Esophagus squamous epithelium (tissue), 5 donors: ENCODE data around the gene TMEM19. TPM values are rescaled to one million over a fixed set of nuclear protein-coding genes. Genes with fewer than 3 reads are reported as not detected.

ENCODE experiments used
- DNase-seq: peaks from one replicate; lab custom pipeline; 2025; lab: John Stamatoyannopoulos, UW
- H3K27ac ChIP-seq, 4 donors: fragments of 200-600 bp; sonication (generic); one replicate each; pipeline ENCODE4 v1.5.1; 2016 to 2019; ENCODE audit warnings: mild to moderate bottlenecking in 1 of 4
- H3K27me3 ChIP-seq, 4 donors: fragments of 200-600 bp; sonication (generic); 1 replicate in 3 of 4; 2 replicates in 1 of 4; pipeline versions ENCODE4 v1.5.1 to v1.6.0; 2017 to 2021; ENCODE audit warnings: antibody characterized with exemption in 1 of 4
- H3K36me3 ChIP-seq, 3 donors: fragments of 200-600 bp; sonication (generic); one replicate each; pipeline ENCODE4 v1.5.1; 2016 to 2019
- H3K4me1 ChIP-seq, 3 donors: fragments of 200-600 bp; sonication (generic); one replicate each; pipeline ENCODE4 v1.5.1; 2017 to 2019
- H3K4me3 ChIP-seq, 4 donors: fragments of 200-600 bp; sonication (generic); 1 replicate in 3 of 4; 2 replicates in 1 of 4; pipeline ENCODE4 v1.5.1; 2016 to 2019; ENCODE audit warnings: mild to moderate bottlenecking in 2 of 4, moderate library complexity in 1 of 4
- H3K9me3 ChIP-seq, 3 donors: fragments of 200-600 bp; sonication (generic); one replicate each; pipeline ENCODE4 v1.5.1; 2016 to 2019
- POLR2A ChIP-seq, 4 donors: fragments of 450-650 bp; IDR thresholded peaks; one replicate each; pipeline ENCODE4 v1.6.1; 2017; ENCODE audit warnings: antibody characterized with exemption in 4 of 4, mild to moderate bottlenecking in 4 of 4, moderate library complexity in 3 of 4
- WGBS, 2 donors: methylation state at CpG; one replicate each; pipeline ENCODE4 v1.1.5; 2018; 5-methylcytosine and 5-hydroxymethylcytosine counted together
- intact Hi-C: fragments of 100-400 bp; cut with DNase I; formaldehyde crosslinking; loops from one replicate; pipeline ENCODE4 v1.15.0; 2022
- total RNA-seq, 4 donors: library from RNA; depleted of rRNA; stranded (reverse); fragments of >200 nt; gene quantifications; one replicate each; pipeline ENCODE4 v1.1.0, GENCODE V29; 2016
- TF ChIP-seq, protein P1 (sequence below), 6 experiments: fragments of 450-650 bp in 4 of 6; fragments of 200-600 bp in 2 of 6; sonication (generic) in 2 of 6; IDR thresholded peaks; one replicate each; pipeline ENCODE4 v1.5.1; 2016 to 2019; ENCODE audit warnings: antibody characterized with exemption in 6 of 6, mild to moderate bottlenecking in 4 of 6, moderate library complexity in 4 of 6
- donor health status: DM: yes; HTN: yes; CAD: no.

Gene TMEM19
- total RNA-seq, 4 donors from 2014 or later, result 48.2 to 94.5 (median 68.4) TPM

DNA sequence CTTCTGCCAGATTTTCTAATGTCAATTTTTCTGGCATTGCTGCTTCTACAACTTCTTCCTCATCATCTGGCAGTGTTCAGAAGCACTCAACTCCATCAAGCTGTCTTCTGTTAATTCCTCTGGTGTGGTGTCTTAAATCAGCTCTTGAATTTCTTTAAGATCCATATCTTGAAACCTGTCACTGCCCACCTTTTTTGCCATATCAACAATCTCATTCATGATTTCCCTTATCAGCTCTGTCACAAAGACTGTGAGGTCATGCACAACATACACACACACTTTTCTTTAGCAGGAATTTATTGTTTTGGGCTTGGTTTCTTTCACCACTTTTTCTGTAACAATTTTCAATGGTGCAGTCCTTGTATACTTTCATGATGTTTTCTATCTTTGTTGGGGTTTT lies 14.6 kb upstream of the TMEM19 start:
- H3K27me3 ChIP-seq, result no peaks in the 10 kb centered on the region

DNA sequence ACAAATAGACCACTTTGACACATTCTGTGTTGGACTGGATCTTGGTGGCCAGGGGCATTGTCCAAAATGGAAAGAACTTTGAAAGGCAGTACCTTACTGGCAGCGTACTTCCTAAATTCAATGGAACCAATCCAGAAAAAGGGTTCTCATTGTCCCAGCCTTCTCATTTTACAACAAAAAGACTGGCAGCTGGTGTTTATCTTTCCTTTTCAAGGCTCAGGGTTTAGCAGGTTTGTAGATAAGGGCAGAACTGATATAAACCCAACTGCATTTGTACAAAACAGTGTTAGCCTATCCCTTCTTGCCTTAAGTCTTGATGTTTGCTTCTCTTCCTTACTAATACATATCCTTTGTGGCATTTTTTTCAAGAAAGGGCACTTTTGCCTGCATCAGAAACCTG lies 14.1 kb upstream of the TMEM19 start:
- H3K4me3 ChIP-seq, result no peak overlapping the region
- no peaks in the 10 kb centered on the region for H3K36me3 ChIP-seq
- no peaks in the 10 kb centered on the region for H3K27me3 ChIP-seq
- H3K9me3 ChIP-seq, result no peaks in the 10 kb centered on the region
- TF ChIP-seq, protein P1, sequence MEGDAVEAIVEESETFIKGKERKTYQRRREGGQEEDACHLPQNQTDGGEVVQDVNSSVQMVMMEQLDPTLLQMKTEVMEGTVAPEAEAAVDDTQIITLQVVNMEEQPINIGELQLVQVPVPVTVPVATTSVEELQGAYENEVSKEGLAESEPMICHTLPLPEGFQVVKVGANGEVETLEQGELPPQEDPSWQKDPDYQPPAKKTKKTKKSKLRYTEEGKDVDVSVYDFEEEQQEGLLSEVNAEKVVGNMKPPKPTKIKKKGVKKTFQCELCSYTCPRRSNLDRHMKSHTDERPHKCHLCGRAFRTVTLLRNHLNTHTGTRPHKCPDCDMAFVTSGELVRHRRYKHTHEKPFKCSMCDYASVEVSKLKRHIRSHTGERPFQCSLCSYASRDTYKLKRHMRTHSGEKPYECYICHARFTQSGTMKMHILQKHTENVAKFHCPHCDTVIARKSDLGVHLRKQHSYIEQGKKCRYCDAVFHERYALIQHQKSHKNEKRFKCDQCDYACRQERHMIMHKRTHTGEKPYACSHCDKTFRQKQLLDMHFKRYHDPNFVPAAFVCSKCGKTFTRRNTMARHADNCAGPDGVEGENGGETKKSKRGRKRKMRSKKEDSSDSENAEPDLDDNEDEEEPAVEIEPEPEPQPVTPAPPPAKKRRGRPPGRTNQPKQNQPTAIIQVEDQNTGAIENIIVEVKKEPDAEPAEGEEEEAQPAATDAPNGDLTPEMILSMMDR (IDR thresholded peaks at IDR 0.05), result no peak
- no peak for TF ChIP-seq POLR2A (IDR thresholded peaks at IDR 0.05)
- WGBS, 2 donors, result 82 to 100% methylated on average over 1 of the region's 1 CpG
- intact Hi-C loops, result no loop called here
- no peak for DNase-seq
- no peak overlapping the region for H3K27ac ChIP-seq
- no peaks in the 10 kb centered on the region for H3K4me1 ChIP-seq

More for the DNA sequence above, 14.6 kb upstream of the TMEM19 start:
- Histone ChIP-seq H3K27ac (no peak overlapping the region), H3K4me3 (no peak overlapping the region), H3K36me3 (no peaks in the 10 kb centered on the region), H3K9me3 (no peaks in the 10 kb centered on the region), H3K4me1 (no peaks in the 10 kb centered on the region)
- intact Hi-C loops, result no loop called here
- TF ChIP-seq, protein P1 (IDR thresholded peaks at IDR 0.05), result no peak
- no peak for TF ChIP-seq POLR2A (IDR thresholded peaks at IDR 0.05)
- DNase-seq, result no peak

- Histone ChIP-seq H3K4me3 (no peak overlapping the region), H3K9me3 (no peaks in the 10 kb centered on the region), H3K36me3 (no peaks in the 10 kb centered on the region), H3K27me3 (no peaks in the 10 kb centered on the region), H3K27ac (no peak overlapping the region), H3K4me1 (peaks cover 5 to 21% (median 7%) of the 10 kb centered on the region in 3 donors)
- DNase-seq, result no peak
- WGBS, 2 donors, result 89 to 93% methylated on average over 1 of the region's 1 CpG
- TF ChIP-seq, protein P1 (IDR thresholded peaks at IDR 0.05), result no peak
- no peak for TF ChIP-seq POLR2A (IDR thresholded peaks at IDR 0.05)
- intact Hi-C loops, result no loop called here
Observed at GRCh38 chr12:71682466-71682865, 3.4 kb upstream of the TMEM19 start.

- intact Hi-C loops, result no loop called here
- peaks cover 12 to 33% (median 14%) of the 10 kb centered on the region in 3 donors for H3K4me1 ChIP-seq
- H3K36me3 ChIP-seq, result no peaks in the 10 kb centered on the region
- WGBS, 2 donors, result 84 to 89% methylated on average over 5 of the region's 5 CpGs
- TF ChIP-seq, protein P1 (IDR thresholded peaks at IDR 0.05), result no peak
- TF ChIP-seq POLR2A (IDR thresholded peaks at IDR 0.05), result no peak
- no peaks in the 10 kb centered on the region for H3K9me3 ChIP-seq
- H3K27me3 ChIP-seq, result no peaks in the 10 kb centered on the region
- H3K27ac ChIP-seq, result no peak overlapping the region
- H3K4me3 ChIP-seq, result no peak overlapping the region
- no peak for DNase-seq
Observed at GRCh38 chr12:71683633-71684032, 2.2 kb upstream of the TMEM19 start.

GRCh38 chr12:71684081-71684480 lies 1.8 kb upstream of the TMEM19 start:
- intact Hi-C loops, result no loop called here
- no peak for DNase-seq
- Histone ChIP-seq H3K4me1 (peaks cover 13 to 38% (median 14%) of the 10 kb centered on the region in 3 donors), H3K9me3 (no peaks in the 10 kb centered on the region), H3K4me3 (no peak overlapping the region), H3K27ac (no peak overlapping the region), H3K27me3 (no peaks in the 10 kb centered on the region), H3K36me3 (no peaks in the 10 kb centered on the region)
- 61 to 63% methylated on average over 5 of the region's 5 CpGs for WGBS, 2 donors
- TF ChIP-seq POLR2A (IDR thresholded peaks at IDR 0.05), result no peak
- TF ChIP-seq, protein P1 (IDR thresholded peaks at IDR 0.05), result no peak
